ENCODE measurements around the gene C4orf33.

Gene C4orf33

GRCh38 chr4:129131343-129131742 is 35.4 kb downstream of the C4orf33 start:
- no peak for DNase-seq

GRCh38 chr4:129136433-129136832 is 40.5 kb downstream of the C4orf33 start:
- DNase-seq, result no peak

- no peak for DNase-seq
Measured at GRCh38 chr4:129138810-129139496, 43.0 kb downstream of the C4orf33 start.

GRCh38 chr4:129140521-129140920 is 44.6 kb downstream of the C4orf33 start:
- no peak for DNase-seq

- no peak for DNase-seq
Measured at GRCh38 chr4:129143359-129143758, 47.4 kb downstream of the C4orf33 start.

- DNase-seq, result no peak
Measured at GRCh38 chr4:129144755-129145206, 48.8 kb downstream of the C4orf33 start.

- no peak for DNase-seq
Measured at GRCh38 chr4:129145222-129145730, 49.3 kb downstream of the C4orf33 start.

GRCh38 chr4:129146639-129147038 is 50.7 kb downstream of the C4orf33 start:
- no peak for DNase-seq

- no peak for DNase-seq
Measured at GRCh38 chr4:129148892-129149291, 52.9 kb downstream of the C4orf33 start.

GRCh38 chr4:129149906-129150305 is 54.0 kb downstream of the C4orf33 start:
- no peak for DNase-seq

- no peak for DNase-seq
Measured at GRCh38 chr4:129152350-129152749, 56.4 kb downstream of the C4orf33 start.

- no peak for DNase-seq
Measured at GRCh38 chr4:129153700-129154099, 57.7 kb downstream of the C4orf33 start.

GRCh38 chr4:129162450-129162849 is 66.5 kb downstream of the C4orf33 start:
- no peak for DNase-seq

- DNase-seq, result no peak
Measured at GRCh38 chr4:129163427-129163826, 67.5 kb downstream of the C4orf33 start.

GRCh38 chr4:129164243-129164642 is 68.3 kb downstream of the C4orf33 start:
- no peak for DNase-seq

All from hippocampal formation (tissue), 2 donors.